ENCODE results near the gene ACTBL2.
"Not testable (repeated sequence)": the region's sequence is repeated elsewhere in the genome, so short reads cannot be mapped to it uniquely, and the experiment has no call there.

Gene ACTBL2

GRCh38 chr5:57495285-57496086 lies 12.9 kb upstream of the ACTBL2 start:
- Histone ChIP-seq H3K4me3 (no peak overlapping the region), H3K27ac (peak overlapping the region in 12 of 21 experiments; percentile 9 to 81 (median 51))

GRCh38 chr5:57494104-57495098 lies 11.8 kb upstream of the ACTBL2 start:
- H3K4me3 ChIP-seq, result no peak overlapping the region
- H3K27ac ChIP-seq, result peak overlapping the region in 11 of 21 experiments; percentile 9 to 81 (median 40)

- H3K27ac ChIP-seq, result no peak overlapping the region
Measured at GRCh38 chr5:57493034-57493433, 10.4 kb upstream of the ACTBL2 start.

GRCh38 chr5:57492632-57493031 lies 10.0 kb upstream of the ACTBL2 start:
- H3K4me3 ChIP-seq, result no peak overlapping the region
- H3K27ac ChIP-seq, result no peak overlapping the region

More at GRCh38 chr5:57493034-57493433, 10.4 kb upstream of the ACTBL2 start:
- H3K4me3 ChIP-seq, result no peak overlapping the region

GRCh38 chr5:57491369-57491965 lies 8.9 kb upstream of the ACTBL2 start:
- Histone ChIP-seq H3K4me3 (no peak overlapping the region), H3K27ac (no peak overlapping the region)

GRCh38 chr5:57488215-57488955 lies 5.8 kb upstream of the ACTBL2 start:
- Histone ChIP-seq H3K27ac (peak overlapping the region in 1 of 21 experiments; percentile 28), H3K4me3 (no peak overlapping the region)

- H3K4me3 ChIP-seq, result no peak overlapping the region
- no peak overlapping the region for H3K27ac ChIP-seq
Measured at GRCh38 chr5:57486027-57486602, 3.5 kb upstream of the ACTBL2 start.

- Histone ChIP-seq H3K4me3 (no peak overlapping the region), H3K27ac (no peak overlapping the region)
Measured at GRCh38 chr5:57478826-57479225, 3.8 kb downstream of the ACTBL2 start.

GRCh38 chr5:57476601-57477056 lies 6.0 kb downstream of the ACTBL2 start:
- H3K4me3 ChIP-seq, result no peak overlapping the region
- H3K27ac ChIP-seq, result no peak overlapping the region

GRCh38 chr5:57470339-57470738 lies 12.3 kb downstream of the ACTBL2 start:
- no peak overlapping the region for H3K27ac ChIP-seq
- H3K4me3 ChIP-seq, result no peak overlapping the region

- Histone ChIP-seq H3K27ac (no peak overlapping the region), H3K4me3 (no peak overlapping the region)
Measured at GRCh38 chr5:57468481-57469163, 14.0 kb downstream of the ACTBL2 start.

- no peak overlapping the region for H3K4me3 ChIP-seq
- no peak overlapping the region for H3K27ac ChIP-seq
Measured at GRCh38 chr5:57466544-57466943, 16.1 kb downstream of the ACTBL2 start.

GRCh38 chr5:57460056-57460455 lies 22.6 kb downstream of the ACTBL2 start:
- not testable (repeated sequence) for H3K4me3 ChIP-seq, H3K27ac ChIP-seq

GRCh38 chr5:57458443-57458842 lies 24.2 kb downstream of the ACTBL2 start:
- H3K27ac ChIP-seq, result no peak overlapping the region
- no peak overlapping the region for H3K4me3 ChIP-seq

- H3K27ac ChIP-seq, result peak overlapping the region in 3 of 21 experiments; percentile 25 to 60 (median 58)
- no peak overlapping the region for H3K4me3 ChIP-seq
Measured at GRCh38 chr5:57456531-57457135, 26.0 kb downstream of the ACTBL2 start.

- no peak overlapping the region for H3K4me3 ChIP-seq
Measured at GRCh38 chr5:57455511-57456455, 26.8 kb downstream of the ACTBL2 start.

GRCh38 chr5:57454896-57455295 lies 27.7 kb downstream of the ACTBL2 start:
- no peak overlapping the region for H3K4me3 ChIP-seq
- no peak overlapping the region for H3K27ac ChIP-seq

More at GRCh38 chr5:57455511-57456455, 26.8 kb downstream of the ACTBL2 start:
- H3K27ac ChIP-seq, result peak overlapping the region in 1 of 21 experiments; percentile 60

Measured in skin epidermis (tissue), 12 donors.